ENCODE data around the gene ETFA.

The ETFA gene

GRCh38 chr15:76192715-76193114 lies 118.6 kb downstream of the ETFA start:
- DNase-seq, result no peak

GRCh38 chr15:76191539-76192244 lies 119.6 kb downstream of the ETFA start:
- no peak for DNase-seq

DNA sequence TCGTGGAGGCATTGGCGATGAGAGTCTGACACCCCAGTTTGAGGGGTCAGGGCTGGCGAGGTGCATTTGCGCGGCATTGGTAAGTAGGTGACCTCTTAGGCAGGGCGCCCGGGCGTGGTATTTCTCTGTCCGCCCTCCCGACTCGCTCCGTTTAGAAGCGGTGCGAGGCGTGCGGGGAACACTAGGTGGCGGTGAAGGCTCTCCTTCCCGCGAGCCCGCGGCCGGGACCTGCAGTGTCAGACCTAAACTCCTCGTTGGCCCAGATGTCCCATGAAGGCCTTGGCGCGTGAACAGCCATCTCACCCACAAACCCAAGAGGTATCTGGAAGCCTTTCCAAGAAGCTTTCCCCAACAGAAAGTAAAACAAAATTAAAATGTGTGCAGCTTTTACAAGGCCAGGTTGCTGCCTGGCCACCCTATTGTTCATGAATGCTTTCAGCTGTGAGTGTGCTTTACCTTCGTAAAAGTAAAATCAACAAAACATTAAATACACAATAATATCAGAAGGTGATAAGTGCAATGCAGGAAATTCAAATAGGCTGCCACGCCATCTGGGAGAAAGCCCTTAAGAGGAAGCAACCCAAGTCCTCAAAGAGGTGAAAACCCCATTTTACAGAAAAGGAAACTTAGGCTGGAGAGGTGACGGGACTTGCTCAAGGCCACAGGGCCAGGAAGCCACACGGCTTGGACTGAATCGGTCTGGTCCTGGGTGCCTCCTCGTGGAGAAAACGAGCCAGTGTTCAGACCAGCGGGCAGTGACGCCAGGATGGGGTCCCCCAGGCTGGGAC lies 120.3 kb downstream of the ETFA start:
- DNase-seq, result peak; percentile 61

GRCh38 chr15:76190070-76190564 lies 121.2 kb downstream of the ETFA start:
- DNase-seq, result no peak

GRCh38 chr15:76189106-76189505 lies 122.2 kb downstream of the ETFA start:
- no peak for DNase-seq

GRCh38 chr15:76187163-76187562 lies 124.1 kb downstream of the ETFA start:
- no peak for DNase-seq

- peak; percentile 13 for DNase-seq
Measured at GRCh38 chr15:76185716-76186115, 125.6 kb downstream of the ETFA start.

GRCh38 chr15:76184650-76185035 lies 126.6 kb downstream of the ETFA start:
- DNase-seq, result no peak

DNA sequence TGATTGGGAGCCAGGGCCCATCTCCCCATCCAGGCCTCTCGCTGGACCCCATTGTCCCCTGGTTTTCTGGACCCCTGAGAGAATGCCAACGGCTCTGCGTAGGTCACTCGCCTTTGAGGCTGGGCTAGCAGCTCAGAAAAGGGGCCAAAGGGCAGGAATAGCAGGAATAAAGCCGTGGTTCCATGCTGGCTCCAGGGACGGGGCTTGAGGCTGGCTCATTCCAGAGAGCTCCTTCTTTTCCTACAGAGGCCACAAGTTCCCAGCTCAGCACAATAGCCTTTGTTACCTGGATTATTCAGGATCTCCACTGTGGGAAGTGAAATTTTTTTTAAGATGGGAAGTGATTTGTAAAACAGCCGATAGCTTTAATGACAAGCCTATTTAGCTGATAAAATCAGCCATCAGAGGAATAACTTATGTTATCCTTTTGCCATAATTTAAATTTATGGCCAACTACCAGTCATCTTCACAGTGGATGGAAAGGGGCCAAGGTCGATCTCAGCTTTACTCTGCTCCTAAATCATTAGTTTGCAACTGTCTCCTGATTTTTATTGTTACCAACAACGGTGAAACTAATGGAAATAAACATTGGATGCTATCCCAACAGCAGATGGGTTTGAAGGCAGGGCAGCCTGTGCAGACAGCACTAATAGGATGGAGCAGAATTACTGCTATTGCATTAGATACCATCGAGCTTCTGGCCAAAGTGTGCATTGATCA lies 127.2 kb downstream of the ETFA start:
- DNase-seq, result no peak

DNA sequence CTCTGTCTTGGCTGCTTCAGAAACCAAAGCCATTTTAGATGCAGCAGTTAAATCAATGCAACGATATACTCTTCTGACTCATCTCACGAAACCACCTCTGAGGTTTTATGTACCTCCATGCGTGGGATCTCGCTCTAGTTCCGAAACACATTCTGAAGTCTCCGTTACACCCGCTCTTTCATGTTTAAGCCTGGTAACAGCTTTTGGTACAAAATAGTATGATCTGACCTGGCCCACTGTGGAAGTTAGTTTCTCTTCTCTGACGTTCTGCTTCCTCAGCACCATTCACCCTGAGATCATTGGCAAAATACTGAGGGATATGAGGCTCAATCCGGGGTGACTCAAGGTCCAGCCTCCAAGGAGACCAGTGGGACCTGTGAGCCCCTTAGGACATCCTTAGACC lies 129.6 kb downstream of the ETFA start:
- DNase-seq, result no peak

DNA sequence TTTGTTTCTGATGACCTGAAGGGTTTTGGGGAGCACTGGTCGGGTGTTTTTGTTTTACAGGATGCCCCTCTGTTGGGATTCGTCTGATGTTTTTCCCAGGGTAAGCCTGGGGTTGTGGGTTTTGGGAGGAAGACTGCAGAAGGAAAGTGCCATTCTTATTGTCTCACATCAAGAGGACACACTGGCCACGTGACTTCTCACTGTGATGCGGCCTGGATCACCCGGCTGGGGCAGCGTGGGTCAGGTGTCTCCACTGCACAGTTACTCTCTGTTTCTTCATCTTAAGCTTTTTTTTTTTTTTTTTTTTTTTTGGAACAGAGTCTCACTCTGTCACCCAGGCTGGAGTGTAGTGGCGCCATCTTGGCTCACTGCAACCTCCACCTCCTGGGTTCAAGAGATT lies 130.9 kb downstream of the ETFA start:
- no peak for DNase-seq

DNA sequence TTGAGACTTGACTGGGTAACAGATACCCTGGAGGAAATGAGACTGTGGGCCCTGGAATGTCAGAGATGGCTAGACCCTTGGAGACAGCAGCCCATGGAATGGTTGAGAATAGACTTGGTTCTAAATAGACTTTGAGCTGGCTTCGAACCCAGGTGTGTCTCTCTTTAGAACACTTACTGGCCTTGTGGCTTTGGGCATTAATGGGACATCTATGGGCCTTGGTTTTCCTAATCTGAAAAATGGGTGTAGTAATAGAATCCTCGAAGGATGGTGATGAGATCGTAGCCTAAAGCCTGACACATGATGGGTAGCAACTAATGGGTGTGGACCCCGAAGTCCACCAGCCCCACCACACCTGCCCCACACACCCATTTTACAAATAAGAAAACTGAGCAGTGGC lies 132.2 kb downstream of the ETFA start:
- DNase-seq, result no peak

GRCh38 chr15:76178296-76179000 lies 132.8 kb downstream of the ETFA start:
- no peak for DNase-seq

DNA sequence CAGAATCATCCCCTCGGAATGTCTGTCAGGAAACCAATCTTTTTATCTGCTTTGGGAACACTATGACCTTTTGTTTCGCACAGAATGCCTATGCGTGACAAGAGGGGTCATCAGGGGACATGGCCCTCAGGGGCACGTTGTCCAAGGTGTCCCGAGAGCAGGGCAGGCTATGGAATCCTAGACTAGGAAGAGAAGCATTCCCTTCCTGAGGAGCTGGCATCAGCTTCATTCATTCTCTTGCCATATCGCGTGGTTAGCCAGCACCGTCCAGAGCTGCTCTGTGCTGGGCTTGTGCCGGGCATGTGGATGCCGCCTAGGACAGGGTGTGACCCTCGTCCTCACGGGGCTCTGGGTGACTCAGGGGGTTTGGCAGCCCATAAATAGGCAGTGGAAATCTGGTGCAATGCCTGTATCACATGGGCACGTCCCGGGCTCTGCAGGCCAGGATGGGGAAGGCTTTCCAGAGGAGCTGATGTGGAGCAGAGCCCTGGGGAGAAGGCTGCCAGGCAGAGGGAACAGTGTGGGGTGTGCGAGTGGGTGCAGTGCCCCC lies 133.7 kb downstream of the ETFA start:
- no peak for DNase-seq

DNA sequence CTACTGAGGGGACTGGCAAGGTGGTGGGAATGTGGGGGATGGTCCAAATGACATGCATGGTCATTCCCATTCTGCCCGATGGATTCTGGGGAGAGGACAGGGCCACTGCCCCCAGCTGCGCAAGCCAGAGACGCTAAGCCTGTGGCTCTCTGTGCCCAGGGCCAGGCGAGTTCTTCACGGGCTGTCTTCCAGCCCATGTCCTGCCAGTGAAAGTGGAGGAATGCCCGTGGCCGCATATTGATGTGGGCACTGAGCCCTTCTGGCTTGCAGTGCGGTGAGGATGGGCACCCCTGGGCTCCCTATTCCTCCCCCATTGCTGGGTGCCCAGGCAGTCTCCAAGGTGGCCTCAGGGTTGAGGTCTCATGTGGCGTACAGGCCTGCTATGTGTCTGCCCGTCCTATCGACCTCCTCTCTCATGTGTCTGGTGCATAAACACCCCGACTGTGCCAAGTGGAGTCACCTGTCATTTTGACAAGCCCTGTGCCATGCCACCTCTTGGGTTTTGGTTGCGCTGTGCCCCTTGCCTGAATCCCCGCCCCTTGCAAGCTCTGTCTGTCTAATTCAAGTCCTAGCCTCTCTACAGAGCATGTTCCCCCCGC lies 134.7 kb downstream of the ETFA start:
- no peak for DNase-seq

- DNase-seq, result no peak
Measured at GRCh38 chr15:76176059-76176458, 135.2 kb downstream of the ETFA start.

DNA sequence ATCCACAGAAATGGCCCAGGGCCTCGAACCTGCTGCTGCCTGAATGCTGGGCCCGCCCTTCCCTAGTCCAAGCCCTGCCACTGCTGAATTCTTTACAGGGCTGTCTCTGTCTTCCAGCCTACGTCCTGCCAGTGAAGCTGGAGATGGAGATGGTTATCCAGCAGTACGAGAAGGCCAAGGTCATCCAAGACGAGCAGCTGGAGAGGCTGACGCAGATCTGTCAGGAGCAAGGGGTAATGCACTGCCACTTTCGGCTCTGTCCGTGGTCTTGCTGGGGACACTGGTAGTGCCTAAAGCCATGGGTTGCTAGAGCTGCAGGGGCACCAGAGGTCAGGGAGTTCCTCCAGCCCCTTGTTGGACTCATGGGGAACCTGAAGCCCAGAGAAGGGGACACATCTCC lies 135.8 kb downstream of the ETFA start:
- no peak for DNase-seq

DNA sequence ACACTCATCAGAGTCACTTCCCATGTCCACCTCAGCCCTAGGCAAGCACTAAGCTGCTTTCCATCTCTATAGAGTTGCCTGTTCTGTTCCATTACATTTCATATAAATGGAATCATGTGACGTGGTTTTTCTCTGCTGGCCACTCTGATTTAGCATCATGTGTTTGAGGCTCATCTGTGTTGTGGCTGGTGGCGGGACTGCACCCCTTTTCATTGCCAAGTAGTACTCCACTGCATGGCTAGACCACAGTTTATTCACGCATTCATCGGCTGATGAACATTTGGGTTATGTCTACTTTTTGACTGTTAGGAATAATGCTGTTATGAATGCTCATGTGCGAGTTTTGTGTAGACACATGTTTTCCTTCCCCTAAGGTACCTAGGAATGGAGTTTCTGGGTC lies 136.6 kb downstream of the ETFA start:
- DNase-seq, result no peak

DNA sequence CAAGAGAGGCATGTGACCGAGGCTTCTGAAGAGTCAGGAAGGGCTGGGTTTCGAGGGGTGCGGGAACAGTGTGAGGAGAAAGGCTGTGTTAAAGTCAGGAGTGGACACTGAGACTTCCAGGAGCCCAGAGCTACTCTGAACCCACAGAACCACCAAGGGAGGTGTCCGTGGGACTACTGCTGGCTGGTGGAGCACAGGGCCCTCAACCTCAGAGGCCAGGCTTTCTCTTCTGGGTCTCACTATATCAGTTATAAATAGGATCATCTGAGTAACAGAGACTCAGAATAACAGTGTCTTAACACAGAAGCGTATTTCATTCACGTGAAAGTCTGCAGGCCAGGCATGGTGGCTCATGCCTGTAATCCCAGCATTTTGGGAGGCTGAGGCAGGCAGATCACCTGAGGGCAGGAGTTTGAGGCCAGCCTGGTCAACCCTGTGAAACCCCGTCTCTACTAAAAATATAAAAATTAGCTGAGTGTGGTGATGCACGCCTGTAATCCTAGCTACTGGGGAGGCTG lies 137.9 kb downstream of the ETFA start:
- no peak for DNase-seq

- no peak for DNase-seq
Measured at GRCh38 chr15:76172782-76173181, 138.5 kb downstream of the ETFA start.

- no peak for DNase-seq
Measured at GRCh38 chr15:76169911-76170800, 141.1 kb downstream of the ETFA start.
